ENCODE results near the gene IGLL1.
"Not testable (repeated sequence)": the region's sequence is repeated elsewhere in the genome, so short reads cannot be mapped to it uniquely, and the experiment has no call there.

Gene IGLL1

GRCh38 chr22:23541849-23542281, 38.2 kb downstream of the IGLL1 start:
- not testable (repeated sequence) for H4K20me1 ChIP-seq (ENCODE audit: low read depth, low read length); H3K4me3 ChIP-seq (ENCODE audit: insufficient read depth, low read length, poor library complexity, severe bottlenecking); H3F3A ChIP-seq (ENCODE audit: insufficient read depth); H3K79me2 ChIP-seq (ENCODE audit: insufficient read depth, low read length); H3K4me2 ChIP-seq (ENCODE audit: low read depth, low read length, poor library complexity, severe bottlenecking); H3K27me3 ChIP-seq (ENCODE audit: low read length); H3K9ac ChIP-seq (ENCODE audit: low read length); H3K27ac ChIP-seq (ENCODE audit: low read depth, low read length); H3K9me2 ChIP-seq (replicated peaks; ENCODE audit: insufficient read depth, low read length); H2AFZ ChIP-seq (ENCODE audit: low read depth, low read length, severe bottlenecking); H3K9me3 ChIP-seq (ENCODE audit: insufficient read depth, low read length); H3K36me3 ChIP-seq (ENCODE audit: low read length)
- peak; percentile 14 for TF ChIP-seq CTCF (IDR thresholded peaks at IDR 0.05; ENCODE audit: insufficient read depth, low read length, poor library complexity, severe bottlenecking)

GRCh38 chr22:23540837-23541236, 39.3 kb downstream of the IGLL1 start:
- not testable (repeated sequence) for H3K27ac ChIP-seq (ENCODE audit: low read depth, low read length); H4K20me1 ChIP-seq (ENCODE audit: low read depth, low read length); H3K4me3 ChIP-seq (ENCODE audit: insufficient read depth, low read length, poor library complexity, severe bottlenecking); H3K9me3 ChIP-seq (ENCODE audit: insufficient read depth, low read length); H2AFZ ChIP-seq (ENCODE audit: low read depth, low read length, severe bottlenecking); H3F3A ChIP-seq (ENCODE audit: insufficient read depth); H3K36me3 ChIP-seq (ENCODE audit: low read length); H3K4me2 ChIP-seq (ENCODE audit: low read depth, low read length, poor library complexity, severe bottlenecking); H3K9me2 ChIP-seq (replicated peaks; ENCODE audit: insufficient read depth, low read length); H3K79me2 ChIP-seq (ENCODE audit: insufficient read depth, low read length); H3K27me3 ChIP-seq (ENCODE audit: low read length); H3K9ac ChIP-seq (ENCODE audit: low read length)

GRCh38 chr22:23539839-23540198, 40.3 kb downstream of the IGLL1 start:
- H3K4me2 ChIP-seq (ENCODE audit: low read depth, low read length, poor library complexity, severe bottlenecking): not testable (repeated sequence)

GRCh38 chr22:23539135-23539838, 40.8 kb downstream of the IGLL1 start:
- H3F3A ChIP-seq (ENCODE audit: insufficient read depth): no peaks in the 10 kb centered on the region
- no peak overlapping the region for H2AFZ ChIP-seq (ENCODE audit: low read depth, low read length, severe bottlenecking)
- H3K4me2 ChIP-seq (ENCODE audit: low read depth, low read length, poor library complexity, severe bottlenecking): no peak overlapping the region
- H3K79me2 ChIP-seq (ENCODE audit: insufficient read depth, low read length): no peaks in the 10 kb centered on the region
- H3K9me3 ChIP-seq (ENCODE audit: insufficient read depth, low read length): no peaks in the 10 kb centered on the region
- no peak overlapping the region for H3K27ac ChIP-seq (ENCODE audit: low read depth, low read length)
- H4K20me1 ChIP-seq (ENCODE audit: low read depth, low read length): no peaks in the 10 kb centered on the region
- peak; percentile 71 for TF ChIP-seq CTCF (IDR thresholded peaks at IDR 0.05; ENCODE audit: insufficient read depth, low read length, poor library complexity, severe bottlenecking)
- no peak for TF ChIP-seq EZH2phosphoT487 (conservative IDR thresholded peaks at IDR 0.05; ENCODE audit: low read length)
- H3K27me3 ChIP-seq (ENCODE audit: low read length): no peaks in the 10 kb centered on the region
- H3K36me3 ChIP-seq (ENCODE audit: low read length): no peaks in the 10 kb centered on the region
- no peak overlapping the region for H3K9ac ChIP-seq (ENCODE audit: low read length)
- no peaks in the 10 kb centered on the region for H3K9me2 ChIP-seq (replicated peaks; ENCODE audit: insufficient read depth, low read length)
- no peak overlapping the region for H3K4me3 ChIP-seq (ENCODE audit: insufficient read depth, low read length, poor library complexity, severe bottlenecking)

More at GRCh38 chr22:23539839-23540198, 40.3 kb downstream of the IGLL1 start:
- not testable (repeated sequence) for H3K79me2 ChIP-seq (ENCODE audit: insufficient read depth, low read length); H2AFZ ChIP-seq (ENCODE audit: low read depth, low read length, severe bottlenecking); H3K4me3 ChIP-seq (ENCODE audit: insufficient read depth, low read length, poor library complexity, severe bottlenecking); H3K36me3 ChIP-seq (ENCODE audit: low read length); H3K9ac ChIP-seq (ENCODE audit: low read length); H3K27me3 ChIP-seq (ENCODE audit: low read length); H4K20me1 ChIP-seq (ENCODE audit: low read depth, low read length); H3F3A ChIP-seq (ENCODE audit: insufficient read depth); H3K9me2 ChIP-seq (replicated peaks; ENCODE audit: insufficient read depth, low read length); H3K27ac ChIP-seq (ENCODE audit: low read depth, low read length); H3K9me3 ChIP-seq (ENCODE audit: insufficient read depth, low read length)

- not testable (repeated sequence) for H3K9ac ChIP-seq (ENCODE audit: low read length); H3K9me2 ChIP-seq (replicated peaks; ENCODE audit: insufficient read depth, low read length); H3K27me3 ChIP-seq (ENCODE audit: low read length); H3K36me3 ChIP-seq (ENCODE audit: low read length); H3K27ac ChIP-seq (ENCODE audit: low read depth, low read length); H3K4me2 ChIP-seq (ENCODE audit: low read depth, low read length, poor library complexity, severe bottlenecking); H3K9me3 ChIP-seq (ENCODE audit: insufficient read depth, low read length); H2AFZ ChIP-seq (ENCODE audit: low read depth, low read length, severe bottlenecking); H3K79me2 ChIP-seq (ENCODE audit: insufficient read depth, low read length); H4K20me1 ChIP-seq (ENCODE audit: low read depth, low read length); H3K4me3 ChIP-seq (ENCODE audit: insufficient read depth, low read length, poor library complexity, severe bottlenecking); H3F3A ChIP-seq (ENCODE audit: insufficient read depth)
These were observed 41.4 kb downstream of the IGLL1 start for GRCh38 chr22:23538696-23539030.

GRCh38 chr22:23537830-23538695, 42.0 kb downstream of the IGLL1 start:
- H3K36me3 ChIP-seq (ENCODE audit: low read length); H2AFZ ChIP-seq (ENCODE audit: low read depth, low read length, severe bottlenecking); H3K4me3 ChIP-seq (ENCODE audit: insufficient read depth, low read length, poor library complexity, severe bottlenecking); H3K79me2 ChIP-seq (ENCODE audit: insufficient read depth, low read length); H3K9me3 ChIP-seq (ENCODE audit: insufficient read depth, low read length); H3K4me2 ChIP-seq (ENCODE audit: low read depth, low read length, poor library complexity, severe bottlenecking); H4K20me1 ChIP-seq (ENCODE audit: low read depth, low read length); H3K9ac ChIP-seq (ENCODE audit: low read length); H3K9me2 ChIP-seq (replicated peaks; ENCODE audit: insufficient read depth, low read length); H3F3A ChIP-seq (ENCODE audit: insufficient read depth); H3K27me3 ChIP-seq (ENCODE audit: low read length); H3K27ac ChIP-seq (ENCODE audit: low read depth, low read length): not testable (repeated sequence)
